ENCODE data around the gene PTPRA.

Gene PTPRA

GRCh38 chr20:2866236-2866635 is 7.0 kb upstream of the PTPRA start:
- ATAC-seq = no peak
- no peak for TF ChIP-seq ZNF565 (CRISPR knock-in tag; conservative IDR thresholded peaks at IDR 0.05; ENCODE audit: low read depth)
- no peak for TF ChIP-seq CREB5 (CRISPR knock-in tag; IDR thresholded peaks at IDR 0.05; ENCODE audit: low read depth)
- no peak for TF ChIP-seq RARB (CRISPR knock-in tag; IDR thresholded peaks at IDR 0.05)
- TF ChIP-seq ESRRG (CRISPR knock-in tag; IDR thresholded peaks at IDR 0.05) = no peak
- no peak for TF ChIP-seq CSDC2 (CRISPR knock-in tag; IDR thresholded peaks at IDR 0.05)
- no peak for TF ChIP-seq PPARA (CRISPR knock-in tag; IDR thresholded peaks at IDR 0.05; ENCODE audit: borderline replicate concordance)

- ATAC-seq = no peak
- TF ChIP-seq RARB (CRISPR knock-in tag; IDR thresholded peaks at IDR 0.05) = no peak
- no peak for TF ChIP-seq ZNF70 (CRISPR knock-in tag; IDR thresholded peaks at IDR 0.05)
- no peak for TF ChIP-seq ARNTL (CRISPR knock-in tag; IDR thresholded peaks at IDR 0.05; ENCODE audit: borderline replicate concordance, low read depth)
- no peak for TF ChIP-seq CSDC2 (CRISPR knock-in tag; IDR thresholded peaks at IDR 0.05)
- TF ChIP-seq GLIS3 (CRISPR knock-in tag; IDR thresholded peaks at IDR 0.05) = no peak
- no peak for TF ChIP-seq OSR1 (CRISPR knock-in tag; IDR thresholded peaks at IDR 0.05)
- TF ChIP-seq ZNF8 (CRISPR knock-in tag; IDR thresholded peaks at IDR 0.05) = no peak
- no peak for TF ChIP-seq SNAI2 (CRISPR knock-in tag; IDR thresholded peaks at IDR 0.05)
Observed at GRCh38 chr20:2867081-2867864, 6.0 kb upstream of the PTPRA start.

- ATAC-seq = no peak
- TF ChIP-seq ZNF70 (CRISPR knock-in tag; IDR thresholded peaks at IDR 0.05) (no peak), ZFP3 (CRISPR knock-in tag; IDR thresholded peaks at IDR 0.05) (no peak), TSHZ2 (CRISPR knock-in tag; IDR thresholded peaks at IDR 0.05) (no peak), ZNF8 (CRISPR knock-in tag; IDR thresholded peaks at IDR 0.05) (no peak), ZNF565 (CRISPR knock-in tag; conservative IDR thresholded peaks at IDR 0.05; ENCODE audit: low read depth) (no peak), RARB (CRISPR knock-in tag; IDR thresholded peaks at IDR 0.05) (no peak), CSRNP3 (CRISPR knock-in tag; IDR thresholded peaks at IDR 0.05) (no peak), ZC3H10 (CRISPR knock-in tag; IDR thresholded peaks at IDR 0.05) (no peak), ZFP30 (CRISPR knock-in tag; IDR thresholded peaks at IDR 0.05) (no peak), CREB5 (CRISPR knock-in tag; IDR thresholded peaks at IDR 0.05; ENCODE audit: low read depth) (no peak), OSR1 (CRISPR knock-in tag; IDR thresholded peaks at IDR 0.05) (no peak)
Observed at GRCh38 chr20:2869381-2869780, 3.9 kb upstream of the PTPRA start.

GRCh38 chr20:2871111-2871465 is 2.2 kb upstream of the PTPRA start:
- TF ChIP-seq OSR1 (CRISPR knock-in tag; IDR thresholded peaks at IDR 0.05) (no peak), ESRRG (CRISPR knock-in tag; IDR thresholded peaks at IDR 0.05) (no peak), RARB (CRISPR knock-in tag; IDR thresholded peaks at IDR 0.05) (no peak), GLIS3 (CRISPR knock-in tag; IDR thresholded peaks at IDR 0.05) (no peak), ZNF70 (CRISPR knock-in tag; IDR thresholded peaks at IDR 0.05) (no peak), BACH2 (CRISPR knock-in tag; IDR thresholded peaks at IDR 0.05; ENCODE audit: borderline replicate concordance) (no peak), ZNF8 (CRISPR knock-in tag; IDR thresholded peaks at IDR 0.05) (no peak), CSDC2 (CRISPR knock-in tag; IDR thresholded peaks at IDR 0.05) (no peak), ZFP3 (CRISPR knock-in tag; IDR thresholded peaks at IDR 0.05) (no peak), PPARA (CRISPR knock-in tag; IDR thresholded peaks at IDR 0.05; ENCODE audit: borderline replicate concordance) (no peak), ARNTL (CRISPR knock-in tag; IDR thresholded peaks at IDR 0.05; ENCODE audit: borderline replicate concordance, low read depth) (no peak), ISL1 (CRISPR knock-in tag; IDR thresholded peaks at IDR 0.05) (no peak), ZC3H10 (CRISPR knock-in tag; IDR thresholded peaks at IDR 0.05) (no peak), CSRNP3 (CRISPR knock-in tag; IDR thresholded peaks at IDR 0.05) (no peak)
- ATAC-seq = no peak

All from SK-N-SH treated with all-trans-retinoic acid at 6 μM for 48 hours (cell line).